Measurements from ENCODE around the gene MAG.

The MAG gene

GRCh38 chr19:35268536-35269437 is 23.2 kb upstream of the MAG start, which contains the start of gene USF2:
Gene USF2, plus strand, starts transcription at chr19:35268962. Its CDS starts 140 bp downstream, at chr19:35269102.
- Histone ChIP-seq H3K9ac (ENCODE audit: low read length) (peak within 1 kb of the TSS; percentile 98), H3K9me3 (ENCODE audit: insufficient read depth, low read length) (no peaks in the 10 kb centered on the region), H3K4me2 (ENCODE audit: low read length) (peak within 1 kb of the TSS; percentile 82), H3K79me2 (ENCODE audit: low read length) (peaks cover 18% of the 10 kb centered on the region), H2AFZ (ENCODE audit: low read depth, low read length) (peak within 1 kb of the TSS; percentile 32; the same call in 1 of the 2 replicates), H3K4me3 (ENCODE audit: low read length) (peak within 1 kb of the TSS; percentile 90), H3K27me3 (ENCODE audit: low read depth, low read length) (no peaks in the 10 kb centered on the region), H3K36me3 (replicated peaks; ENCODE audit: low read depth, low read length) (peaks cover 40% of the 10 kb centered on the region), H3K4me1 (ENCODE audit: low read length) (peaks cover 47% of the 10 kb centered on the region), H3K27ac (ENCODE audit: low read length) (peak within 1 kb of the TSS; percentile 73), H4K20me1 (ENCODE audit: insufficient read depth, low read length) (no peaks in the 10 kb centered on the region)
- TF ChIP-seq EZH2phosphoT487 (IDR thresholded peaks at IDR 0.05; ENCODE audit: low read depth) = no peak
- TF ChIP-seq CTCF (IDR thresholded peaks at IDR 0.05; ENCODE audit: low read depth, low read length) = no peak

GRCh38 chr19:35269438-35270117 is 22.4 kb upstream of the MAG start:
- H2AFZ ChIP-seq (ENCODE audit: low read depth, low read length) = no peak overlapping the region
- no peaks in the 10 kb centered on the region for H3K9me3 ChIP-seq (ENCODE audit: insufficient read depth, low read length)
- H3K36me3 ChIP-seq (replicated peaks; ENCODE audit: low read depth, low read length) = peaks cover 48% of the 10 kb centered on the region
- H3K9ac ChIP-seq (ENCODE audit: low read length) = peak overlapping the region; percentile 87
- peak overlapping the region; percentile 80 for H3K4me2 ChIP-seq (ENCODE audit: low read length)
- H3K27ac ChIP-seq (ENCODE audit: low read length) = peak overlapping the region; percentile 63
- H3K79me2 ChIP-seq (ENCODE audit: low read length) = peaks cover 18% of the 10 kb centered on the region
- H3K4me3 ChIP-seq (ENCODE audit: low read length) = peak overlapping the region; percentile 88
- TF ChIP-seq EZH2phosphoT487 (IDR thresholded peaks at IDR 0.05; ENCODE audit: low read depth) = no peak
- peak; percentile 72 for TF ChIP-seq CTCF (IDR thresholded peaks at IDR 0.05; ENCODE audit: low read depth, low read length)
- H4K20me1 ChIP-seq (ENCODE audit: insufficient read depth, low read length) = no peaks in the 10 kb centered on the region
- no peaks in the 10 kb centered on the region for H3K27me3 ChIP-seq (ENCODE audit: low read depth, low read length)
- peaks cover 47% of the 10 kb centered on the region for H3K4me1 ChIP-seq (ENCODE audit: low read length)

GRCh38 chr19:35270381-35270811 is 21.6 kb upstream of the MAG start:
- Histone ChIP-seq H3K79me2 (ENCODE audit: low read length) (peaks cover 18% of the 10 kb centered on the region), H2AFZ (ENCODE audit: low read depth, low read length) (no peak overlapping the region), H3K27me3 (ENCODE audit: low read depth, low read length) (no peaks in the 10 kb centered on the region), H3K4me1 (ENCODE audit: low read length) (peaks cover 47% of the 10 kb centered on the region), H3K27ac (ENCODE audit: low read length) (no peak overlapping the region), H4K20me1 (ENCODE audit: insufficient read depth, low read length) (no peaks in the 10 kb centered on the region), H3K9ac (ENCODE audit: low read length) (no peak overlapping the region), H3K4me3 (ENCODE audit: low read length) (peak overlapping the region; percentile 88), H3K9me3 (ENCODE audit: insufficient read depth, low read length) (no peaks in the 10 kb centered on the region), H3K36me3 (replicated peaks; ENCODE audit: low read depth, low read length) (peaks cover 49% of the 10 kb centered on the region), H3K4me2 (ENCODE audit: low read length) (peak overlapping the region; percentile 80)
- TF ChIP-seq EZH2phosphoT487 (IDR thresholded peaks at IDR 0.05; ENCODE audit: low read depth) (no peak), CTCF (IDR thresholded peaks at IDR 0.05; ENCODE audit: low read depth, low read length) (no peak)

- Histone ChIP-seq H3K4me3 (ENCODE audit: low read length) (no peak overlapping the region), H3K79me2 (ENCODE audit: low read length) (peaks cover 18% of the 10 kb centered on the region), H4K20me1 (ENCODE audit: insufficient read depth, low read length) (no peaks in the 10 kb centered on the region), H2AFZ (ENCODE audit: low read depth, low read length) (no peak overlapping the region), H3K27ac (ENCODE audit: low read length) (peak overlapping the region; percentile 55; the same call in 1 of the 2 replicates), H3K36me3 (replicated peaks; ENCODE audit: low read depth, low read length) (peaks cover 53% of the 10 kb centered on the region), H3K4me1 (ENCODE audit: low read length) (peaks cover 46% of the 10 kb centered on the region), H3K4me2 (ENCODE audit: low read length) (peak overlapping the region; percentile 66), H3K27me3 (ENCODE audit: low read depth, low read length) (no peaks in the 10 kb centered on the region), H3K9ac (ENCODE audit: low read length) (peak overlapping the region; percentile 24; the same call in 1 of the 2 replicates), H3K9me3 (ENCODE audit: insufficient read depth, low read length) (no peaks in the 10 kb centered on the region)
- no peak for TF ChIP-seq EZH2phosphoT487 (IDR thresholded peaks at IDR 0.05; ENCODE audit: low read depth)
These were observed 20.4 kb upstream of the MAG start for GRCh38 chr19:35271546-35271945.

All from OCI-LY3 (cell line).